DND-41 (cell line): ENCODE measurements around the gene C6orf120.

Experiments used
- ATAC-seq: fragments of 200-7000 bp; cut with Tn5 transposase; 3 replicates; pipeline ENCODE4 v1.9.1; 2021; ENCODE audit warnings: low read depth; ENCODE audit not compliant: insufficient read depth
- DNase-seq: peaks from one replicate; pipeline ENCODE4 v3.0.0-alpha.2; 2020
- H2AFZ ChIP-seq: 2 replicates; pipeline ENCODE4 v1.6.0; 2012; ENCODE audit warnings: low read depth, low read length
- H3K27ac ChIP-seq: 2 replicates; pipeline ENCODE4 v1.5.1; 2012; ENCODE audit warnings: low read length, inconsistent platforms
- H3K27me3 ChIP-seq: fragments of 200-600 bp; sonication (generic); 2 replicates; pipeline ENCODE4 v1.6.0; 2012; ENCODE audit warnings: low read length, mild to moderate bottlenecking, inconsistent platforms; ENCODE audit not compliant: insufficient read depth, poor library complexity
- H3K36me3 ChIP-seq: 2 replicates; pipeline ENCODE4 v1.5.1; 2012; ENCODE audit warnings: low read length, inconsistent platforms; ENCODE audit not compliant: insufficient read depth
- H3K4me1 ChIP-seq: 2 replicates; pipeline ENCODE4 v1.5.1; 2012; ENCODE audit warnings: mild to moderate bottlenecking, low read length; ENCODE audit not compliant: insufficient read depth
- H3K4me2 ChIP-seq: 2 replicates; pipeline ENCODE4 v1.6.0; 2012; ENCODE audit warnings: mild to moderate bottlenecking, moderate library complexity, low read length, inconsistent platforms; ENCODE audit not compliant: insufficient read depth
- H3K4me3 ChIP-seq, 2 experiments: fragments of 200-600 bp in 1 of 2; shearing (Covaris generic) in 1 of 2; 2 replicates each; pipeline ENCODE4 v1.5.1; 2012 to 2016; ENCODE audit warnings: inconsistent platforms in 2 of 2, low read length in 2 of 2, mild to moderate bottlenecking in 2 of 2, low read depth in 1 of 2, moderate library complexity in 1 of 2
- H3K79me2 ChIP-seq: 2 replicates; pipeline ENCODE4 v1.6.0; 2012; ENCODE audit warnings: low read length, inconsistent platforms; ENCODE audit not compliant: insufficient read depth
- H3K9ac ChIP-seq: 2 replicates; pipeline ENCODE4 v1.6.0; 2012; ENCODE audit warnings: low read depth, mild to moderate bottlenecking, inconsistent platforms, low read length, moderate library complexity
- H3K9me3 ChIP-seq: 2 replicates; pipeline ENCODE4 v1.5.1; 2012; ENCODE audit warnings: low read length, moderate library complexity, mild to moderate bottlenecking, inconsistent platforms; ENCODE audit not compliant: insufficient read depth, severe bottlenecking
- H4K20me1 ChIP-seq: 2 replicates; pipeline ENCODE4 v1.6.0; 2012; ENCODE audit warnings: low read length; ENCODE audit not compliant: insufficient read depth
- CTCF ChIP-seq: IDR thresholded peaks from 2 replicates; pipeline ENCODE4 v1.5.1; 2012; ENCODE audit warnings: borderline replicate concordance, low read length, moderate library complexity, mild to moderate bottlenecking; ENCODE audit not compliant: poor library complexity, severe bottlenecking; ENCODE audit errors: extremely low read depth
- EZH2 ChIP-seq: IDR thresholded peaks from 3 replicates; pipeline ENCODE4 v1.6.1; 2012; ENCODE audit warnings: borderline replicate concordance, low read depth, mild to moderate bottlenecking, moderate library complexity, low read length, inconsistent platforms; ENCODE audit not compliant: severe bottlenecking

Gene C6orf120

GRCh38 chr6:169726963-169727362, 25.0 kb downstream of the C6orf120 start:
- Histone ChIP-seq H4K20me1 (peaks cover 10% of the 10 kb centered on the region), H2AFZ (no peak overlapping the region), H3K9me3 (no peaks in the 10 kb centered on the region), H3K36me3 (no peaks in the 10 kb centered on the region; the same call in 1 of the 2 replicates), H3K79me2 (peaks cover 17% of the 10 kb centered on the region), H3K27me3 (no peaks in the 10 kb centered on the region), H3K4me2 (no peak overlapping the region), H3K4me1 (peaks cover 21% of the 10 kb centered on the region), H3K4me3 (no peak overlapping the region), H3K9ac (no peak overlapping the region), H3K27ac (no peak overlapping the region)
- DNase-seq (no peak), ATAC-seq (no peak)
- TF ChIP-seq EZH2 (no peak), CTCF (no peak)

GRCh38 chr6:169729961-169730360, 28.0 kb downstream of the C6orf120 start:
- Histone ChIP-seq H3K4me2 (no peak overlapping the region), H3K27ac (no peak overlapping the region), H2AFZ (no peak overlapping the region), H4K20me1 (no peaks in the 10 kb centered on the region), H3K36me3 (no peaks in the 10 kb centered on the region), H3K9ac (no peak overlapping the region), H3K27me3 (no peaks in the 10 kb centered on the region), H3K4me1 (peaks cover 9% of the 10 kb centered on the region), H3K4me3 (no peak overlapping the region), H3K79me2 (no peaks in the 10 kb centered on the region), H3K9me3 (no peaks in the 10 kb centered on the region)
- ATAC-seq, result no peak
- no peak for DNase-seq
- TF ChIP-seq EZH2 (no peak), CTCF (no peak)

- Histone ChIP-seq H3K27ac (no peak overlapping the region), H3K4me1 (no peaks in the 10 kb centered on the region), H3K79me2 (no peaks in the 10 kb centered on the region), H4K20me1 (no peaks in the 10 kb centered on the region), H3K4me2 (no peak overlapping the region), H3K27me3 (peaks cover 3% of the 10 kb centered on the region), H2AFZ (no peak overlapping the region), H3K9me3 (no peaks in the 10 kb centered on the region), H3K4me3 (no peak overlapping the region), H3K9ac (no peak overlapping the region), H3K36me3 (no peaks in the 10 kb centered on the region)
- DNase-seq (no peak), ATAC-seq (no peak)
- no peak for TF ChIP-seq CTCF
- no peak for TF ChIP-seq EZH2
Observed at GRCh38 chr6:169738204-169738975, 36.5 kb downstream of the C6orf120 start.
